Left lung (tissue), 10 donors: ENCODE measurements around the gene CCDC121. TPM values are rescaled to one million over a fixed set of nuclear protein-coding genes. Genes with fewer than 3 reads are reported as not detected.

Experiments used
- ATAC-seq: fragments of 200-7000 bp; cut with Tn5 transposase; one replicate; pipeline ENCODE4 v1.9.1; 2020; ENCODE audit warnings: moderate library complexity
- DNase-seq, 4 donors: peaks; one replicate each; pipeline ENCODE4 v3.0.0-alpha.2; 2013 to 2020
- H3K27ac ChIP-seq, 2 donors: fragments of 200-600 bp; sonication (generic) in 1 of 2; one replicate each; pipeline versions ENCODE4 v1.5.0 to v1.8.0; 2020 to 2021
- H3K27me3 ChIP-seq, 2 donors: fragments of 200-600 bp; sonication (generic) in 1 of 2; one replicate each; pipeline versions ENCODE4 v1.5.0 to v1.8.0; 2020 to 2021
- H3K36me3 ChIP-seq, 2 donors: fragments of 200-600 bp; sonication (generic) in 1 of 2; one replicate each; pipeline versions ENCODE4 v1.5.0 to v1.8.0; 2020 to 2021
- H3K4me1 ChIP-seq, 2 donors: fragments of 200-600 bp; one replicate each; pipeline ENCODE4 v1.8.0; 2021
- H3K4me3 ChIP-seq, 2 donors: fragments of 200-600 bp; sonication (generic) in 1 of 2; one replicate each; pipeline versions ENCODE4 v1.5.0 to v1.8.0; 2020 to 2021; ENCODE audit warnings: mild to moderate bottlenecking in 1 of 2
- H3K9me3 ChIP-seq, 2 donors: fragments of 200-600 bp; sonication (generic) in 1 of 2; one replicate each; pipeline versions ENCODE4 v1.5.0 to v1.8.0; 2020 to 2021
- intact Hi-C, 2 donors: fragments of 100-400 bp; cut with DNase I; formaldehyde crosslinking; loops; one replicate each; pipeline versions ENCODE4 v1.11.2 to v1.14.2; 2022
- polyA plus RNA-seq, 6 donors: library from polyadenylated mRNA; unstranded; fragments of 120-200 nt; gene quantifications; one replicate each; pipeline ENCODE4 v1.2.1, GENCODE V29; 2013; ENCODE audit not compliant: insufficient read length in 6 of 6
- total RNA-seq, 2 donors: library from RNA; stranded (reverse); fragmentation: NEBNext Ultra II Directional; extraction: Animal tissue kit (Norgen Biotek cat#: 25700); gene quantifications; one replicate each; pipeline ENCODE4 v1.2.1, GENCODE V29; 2021
- TF ChIP-seq, protein P1 (sequence below), 2 donors: fragments of 200-600 bp; sonication (generic) in 1 of 2; IDR thresholded peaks; one replicate each; pipeline versions ENCODE4 v1.5.0 to v1.8.0; 2021; ENCODE audit warnings: antibody characterized with exemption in 2 of 2
- donor health status: DM: no; HTN: yes; CAD: no.
- donor health status: DM: no; HTN: no; CAD: no.

The CCDC121 gene
- total and polyA plus RNA-seq, 8 donors, result 2.9 to 13.2 (median 12.6) TPM

DNA sequence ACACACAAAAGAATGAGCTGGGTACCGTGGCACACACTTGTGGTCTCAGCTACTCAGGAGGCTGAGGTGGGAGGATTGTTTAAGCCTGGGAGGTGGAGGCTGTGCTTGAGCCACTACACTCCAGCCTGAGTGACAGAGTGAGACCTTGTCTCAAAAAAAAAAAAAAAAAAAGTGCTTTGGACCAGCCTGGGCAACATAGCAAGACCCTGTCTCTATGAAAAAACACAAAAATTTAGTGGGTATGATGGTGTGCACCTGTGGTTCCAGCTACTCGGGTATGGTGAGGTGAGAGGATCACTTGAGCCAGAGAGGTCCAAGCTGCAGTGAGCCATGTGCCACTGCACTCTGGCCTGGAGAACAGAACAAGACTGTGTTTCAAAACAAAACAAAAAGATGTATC lies 35.6 kb downstream of the CCDC121 start:
- Histone ChIP-seq H3K27ac (no peak overlapping the region), H3K4me3 (no peak overlapping the region), H3K4me1 (peaks cover 0 to 3% of the 10 kb centered on the region in 2 donors), H3K36me3 (peaks cover 0 to 16% of the 10 kb centered on the region in 2 donors), H3K27me3 (no peaks in the 10 kb centered on the region), H3K9me3 (peaks cover 0 to 42% of the 10 kb centered on the region in 2 donors)
- DNase-seq, result no peak
- TF ChIP-seq, protein P1, sequence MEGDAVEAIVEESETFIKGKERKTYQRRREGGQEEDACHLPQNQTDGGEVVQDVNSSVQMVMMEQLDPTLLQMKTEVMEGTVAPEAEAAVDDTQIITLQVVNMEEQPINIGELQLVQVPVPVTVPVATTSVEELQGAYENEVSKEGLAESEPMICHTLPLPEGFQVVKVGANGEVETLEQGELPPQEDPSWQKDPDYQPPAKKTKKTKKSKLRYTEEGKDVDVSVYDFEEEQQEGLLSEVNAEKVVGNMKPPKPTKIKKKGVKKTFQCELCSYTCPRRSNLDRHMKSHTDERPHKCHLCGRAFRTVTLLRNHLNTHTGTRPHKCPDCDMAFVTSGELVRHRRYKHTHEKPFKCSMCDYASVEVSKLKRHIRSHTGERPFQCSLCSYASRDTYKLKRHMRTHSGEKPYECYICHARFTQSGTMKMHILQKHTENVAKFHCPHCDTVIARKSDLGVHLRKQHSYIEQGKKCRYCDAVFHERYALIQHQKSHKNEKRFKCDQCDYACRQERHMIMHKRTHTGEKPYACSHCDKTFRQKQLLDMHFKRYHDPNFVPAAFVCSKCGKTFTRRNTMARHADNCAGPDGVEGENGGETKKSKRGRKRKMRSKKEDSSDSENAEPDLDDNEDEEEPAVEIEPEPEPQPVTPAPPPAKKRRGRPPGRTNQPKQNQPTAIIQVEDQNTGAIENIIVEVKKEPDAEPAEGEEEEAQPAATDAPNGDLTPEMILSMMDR (IDR thresholded peaks at IDR 0.05), result no peak
- intact Hi-C loops, result no loop called here
- no peak for ATAC-seq

DNA sequence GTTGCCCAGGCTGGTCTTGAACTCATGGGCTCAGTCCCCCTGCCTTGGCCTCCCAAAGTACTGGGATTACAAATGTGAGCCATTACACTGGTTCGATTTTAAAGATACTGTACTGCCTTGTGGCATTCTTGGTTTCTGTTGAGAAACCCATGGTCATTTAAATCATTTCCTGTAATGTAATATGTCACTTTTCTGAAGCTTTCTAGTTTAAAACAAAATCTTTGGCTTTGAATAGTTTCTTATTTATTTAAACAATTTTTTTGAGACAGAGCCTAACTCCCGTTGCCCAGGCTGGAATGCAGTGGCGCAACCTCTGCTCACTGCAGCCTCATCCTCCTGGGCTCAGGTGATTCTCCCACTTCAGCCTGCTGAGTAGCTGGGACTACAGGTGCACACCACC lies 37.1 kb downstream of the CCDC121 start:
- peaks cover 0 to 2% of the 10 kb centered on the region in 2 donors for H3K4me1 ChIP-seq
- DNase-seq (no peak), ATAC-seq (no peak)
- intact Hi-C loops, result no loop called here
- H3K4me3 ChIP-seq, result no peak overlapping the region
- peaks cover 0 to 16% of the 10 kb centered on the region in 2 donors for H3K36me3 ChIP-seq
- no peak overlapping the region for H3K27ac ChIP-seq
- TF ChIP-seq, protein P1 (IDR thresholded peaks at IDR 0.05), result no peak
- no peaks in the 10 kb centered on the region for H3K27me3 ChIP-seq
- peaks cover 0 to 42% of the 10 kb centered on the region in 2 donors for H3K9me3 ChIP-seq

DNA sequence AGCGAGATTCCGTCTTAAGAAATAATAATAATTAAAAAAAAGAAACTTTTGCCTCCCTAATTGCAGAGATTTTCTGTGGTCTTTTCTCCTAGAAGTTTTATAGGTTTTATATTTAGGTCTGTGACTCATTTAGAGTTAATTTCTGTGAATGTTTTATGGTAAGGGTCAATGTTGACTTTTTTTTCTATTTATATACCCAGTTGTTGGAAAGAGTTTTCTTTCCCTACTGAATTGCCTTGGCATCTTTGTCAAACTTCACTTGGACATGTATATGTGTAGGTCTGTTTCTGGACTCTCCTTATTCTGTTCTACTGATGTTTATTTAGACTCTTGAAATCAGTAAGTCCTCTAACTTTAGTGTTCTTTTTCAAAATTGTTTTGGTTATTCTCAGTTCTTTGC lies 40.5 kb downstream of the CCDC121 start:
- intact Hi-C loops, result no loop called here
- TF ChIP-seq, protein P1 (IDR thresholded peaks at IDR 0.05), result no peak
- no peak overlapping the region for H3K27ac ChIP-seq
- H3K27me3 ChIP-seq, result no peaks in the 10 kb centered on the region
- peaks cover 0 to 26% of the 10 kb centered on the region in 2 donors for H3K9me3 ChIP-seq
- DNase-seq, result no peak
- H3K4me1 ChIP-seq, result peaks cover 17 to 34% of the 10 kb centered on the region in 2 donors
- ATAC-seq, result no peak
- H3K36me3 ChIP-seq, result peaks cover 0 to 7% of the 10 kb centered on the region in 2 donors
- no peak overlapping the region for H3K4me3 ChIP-seq

DNA sequence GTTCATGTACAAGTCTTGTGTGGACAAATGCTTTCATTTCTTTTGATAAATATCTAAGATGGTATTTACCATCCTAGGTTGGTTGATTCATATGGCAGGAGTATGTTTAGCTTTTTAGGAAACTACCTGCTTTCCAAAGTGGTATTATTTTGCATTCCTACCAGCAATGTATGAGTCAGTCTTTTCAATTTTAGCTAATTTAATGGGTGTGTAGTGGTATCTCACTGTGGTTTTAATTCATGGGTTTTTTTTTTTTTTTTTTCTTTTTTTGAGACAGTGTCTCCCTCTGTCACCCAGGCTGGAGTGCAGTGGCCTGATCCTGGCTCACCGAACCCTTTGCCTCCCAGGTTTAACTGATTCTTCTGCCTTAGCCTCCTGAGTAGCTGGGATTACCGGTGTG lies 41.8 kb downstream of the CCDC121 start:
- Histone ChIP-seq H3K27me3 (no peaks in the 10 kb centered on the region), H3K4me3 (no peak overlapping the region), H3K4me1 (peaks cover 17 to 41% of the 10 kb centered on the region in 2 donors), H3K9me3 (peaks cover 0 to 26% of the 10 kb centered on the region in 2 donors), H3K27ac (no peak overlapping the region), H3K36me3 (peaks cover 0 to 7% of the 10 kb centered on the region in 2 donors)
- ATAC-seq (no peak), DNase-seq (no peak)
- TF ChIP-seq, protein P1 (IDR thresholded peaks at IDR 0.05), result no peak
- intact Hi-C loops, result no loop called here

DNA sequence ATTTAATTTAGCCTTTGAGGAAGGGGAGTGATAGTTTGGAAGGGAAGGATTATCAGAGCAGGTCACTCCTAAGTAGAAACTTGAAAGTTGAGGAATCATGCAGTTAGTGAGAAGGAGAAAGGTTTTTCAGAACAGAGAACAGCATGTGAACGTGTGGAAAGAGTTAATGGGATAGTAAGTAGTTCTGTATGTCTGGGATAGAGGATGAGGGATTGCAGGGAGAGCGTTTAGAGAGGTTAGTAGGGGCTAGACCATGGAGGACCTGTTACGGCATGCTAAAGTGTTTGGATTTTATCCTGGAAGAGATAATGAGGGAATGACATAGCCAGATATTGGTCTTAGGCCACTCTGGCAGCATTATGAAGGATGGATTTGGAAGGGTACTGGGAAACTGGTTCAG lies 44.2 kb downstream of the CCDC121 start:
- intact Hi-C loops, result no loop called here

More for the DNA sequence above, 44.2 kb downstream of the CCDC121 start:
- TF ChIP-seq, protein P1 (IDR thresholded peaks at IDR 0.05), result no peak
- peak overlapping the region in 1 of 2 donors; percentile 88 for H3K4me3 ChIP-seq
- no peak for DNase-seq
- peaks cover 17 to 42% of the 10 kb centered on the region in 2 donors for H3K4me1 ChIP-seq
- H3K9me3 ChIP-seq, result peaks cover 0 to 21% of the 10 kb centered on the region in 2 donors
- H3K27me3 ChIP-seq, result no peaks in the 10 kb centered on the region
- no peak for ATAC-seq
- H3K27ac ChIP-seq, result no peak overlapping the region
- no peaks in the 10 kb centered on the region for H3K36me3 ChIP-seq
